Subcutaneous abdominal adipose tissue (tissue), 5 donors: Measurements from ENCODE around the gene SOX1.

Source experiments
- H3K27ac ChIP-seq: one replicate; pipeline ENCODE4 v1.7.0; 2013; ENCODE audit warnings: low read depth, mild to moderate bottlenecking, inconsistent platforms, low read length, moderate library complexity
- H3K27me3 ChIP-seq, 5 donors: one replicate each; pipeline ENCODE4 v1.7.0; 2013; ENCODE audit warnings: low read length in 5 of 5, inconsistent platforms in 1 of 5; ENCODE audit not compliant: control insufficient read depth in 5 of 5, insufficient read depth in 4 of 5
- H3K36me3 ChIP-seq, 5 donors: one replicate each; pipeline ENCODE4 v1.7.0; 2013; ENCODE audit warnings: low read length in 5 of 5; ENCODE audit not compliant: control insufficient read depth in 5 of 5, insufficient read depth in 5 of 5
- H3K4me1 ChIP-seq, 5 donors: one replicate each; pipeline ENCODE4 v1.7.0; 2013; ENCODE audit warnings: low read length in 5 of 5, mild to moderate bottlenecking in 3 of 5, moderate library complexity in 1 of 5; ENCODE audit not compliant: control insufficient read depth in 5 of 5, insufficient read depth in 5 of 5
- H3K4me3 ChIP-seq, 5 donors: one replicate each; pipeline ENCODE4 v1.7.0; 2013; ENCODE audit warnings: low read length in 5 of 5, low read depth in 1 of 5
- H3K9ac ChIP-seq, 5 donors: one replicate each; pipeline ENCODE4 v1.7.0; 2013; ENCODE audit warnings: low read length in 5 of 5, mild to moderate bottlenecking in 4 of 5, moderate library complexity in 3 of 5
- H3K9me3 ChIP-seq, 5 donors: one replicate each; pipeline ENCODE4 v1.7.0; 2013; ENCODE audit warnings: low read length in 5 of 5; ENCODE audit not compliant: control insufficient read depth in 5 of 5
- donor health status: healthy.
- donor health status: healthy.
- donor health status: healthy.
- donor health status: healthy.
- donor health status: healthy.

Gene SOX1

DNA sequence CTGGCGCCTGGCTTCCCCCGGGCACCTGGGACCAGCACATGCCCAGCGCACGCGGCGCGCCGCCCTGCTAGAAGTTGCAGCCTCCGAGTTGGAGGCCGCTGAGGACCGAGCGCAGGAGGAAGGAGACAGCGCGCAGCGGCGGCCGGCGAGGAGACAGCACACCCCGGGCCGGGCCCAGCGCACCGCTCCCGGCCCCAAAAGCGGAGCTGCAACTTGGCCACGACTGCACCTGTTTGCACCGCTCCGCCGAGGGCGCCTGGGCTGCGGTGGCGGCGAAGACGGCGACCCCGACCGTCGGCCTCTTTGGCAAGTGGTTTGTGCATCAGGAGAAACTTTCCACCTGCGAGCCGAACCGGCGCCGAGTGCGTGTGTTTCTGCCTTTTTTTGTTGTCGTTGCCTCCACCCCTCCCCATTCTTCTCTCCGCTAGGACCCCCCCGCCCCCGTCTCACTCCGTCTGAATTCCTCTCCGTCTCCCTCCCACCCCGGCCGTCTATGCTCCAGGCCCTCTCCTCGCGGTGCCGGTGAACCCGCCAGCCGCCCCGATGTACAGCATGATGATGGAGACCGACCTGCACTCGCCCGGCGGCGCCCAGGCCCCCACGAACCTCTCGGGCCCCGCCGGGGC lies at the start of gene SOX1:
Gene SOX1, plus strand, starts transcription at position 34 of the 626 bp plus-strand sequence. Its CDS starts 510 bp downstream, at position 544.
- Histone ChIP-seq H3K9ac (no peak within 1 kb of the TSS), H3K9me3 (no peaks in the 10 kb centered on the region), H3K27ac (no peak within 1 kb of the TSS), H3K4me1 (peaks cover 0 to 23% (median 9%) of the 10 kb centered on the region in 5 donors), H3K36me3 (no peaks in the 10 kb centered on the region), H3K4me3 (peak within 1 kb of the TSS in 4 of 5 donors; percentile 32 to 45 (median 40)), H3K27me3 (peaks cover 41 to 68% (median 64%) of the 10 kb centered on the region in 5 donors)

DNA sequence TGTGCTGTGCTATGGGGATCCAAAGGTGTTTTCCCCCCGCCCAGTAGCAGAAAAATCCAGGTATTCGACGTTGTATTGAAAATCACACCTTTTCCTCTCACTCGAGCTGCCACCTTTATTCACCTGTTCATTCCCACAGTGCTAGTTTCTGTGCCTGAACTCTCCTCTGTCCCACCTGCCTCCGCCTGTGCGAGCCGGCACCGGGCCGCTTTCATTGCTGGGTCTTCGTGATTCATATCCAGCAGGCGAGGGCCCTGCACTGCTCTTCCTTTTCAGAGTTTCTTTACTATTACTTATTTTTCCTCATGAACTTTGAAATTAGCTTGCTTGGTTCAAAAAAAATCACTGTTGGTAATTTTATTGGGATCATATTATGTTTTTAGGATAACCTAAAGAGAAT lies 42.4 kb upstream of the SOX1 start:
- H3K9ac ChIP-seq, result no peak overlapping the region
- no peaks in the 10 kb centered on the region for H3K4me1 ChIP-seq
- H3K9me3 ChIP-seq, result peaks cover 0 to 14% (median 7%) of the 10 kb centered on the region in 5 donors
- no peaks in the 10 kb centered on the region for H3K36me3 ChIP-seq
- no peak overlapping the region for H3K27ac ChIP-seq
- H3K27me3 ChIP-seq, result peaks cover 3 to 31% (median 16%) of the 10 kb centered on the region in 5 donors
- no peak overlapping the region for H3K4me3 ChIP-seq

DNA sequence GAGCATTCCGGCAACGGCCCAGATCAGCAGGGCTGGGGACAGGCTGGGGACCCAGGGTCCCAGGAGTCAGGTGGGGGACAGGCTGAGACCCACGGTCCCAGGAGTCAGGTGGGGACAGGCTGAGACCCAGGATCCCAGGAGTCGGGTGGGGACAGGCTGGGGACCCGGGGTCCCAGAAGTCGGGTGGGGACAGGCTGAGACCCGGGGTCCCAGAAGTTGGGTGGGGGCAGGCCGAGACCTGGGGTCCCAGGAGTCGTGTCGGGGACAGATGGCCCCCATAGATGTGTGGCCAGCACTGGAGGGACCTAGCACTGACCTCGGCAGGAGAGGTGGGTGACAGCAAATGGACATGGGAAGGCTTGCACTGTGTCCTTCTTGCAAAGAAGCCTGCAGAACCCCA lies 39.7 kb upstream of the SOX1 start:
- H3K27me3 ChIP-seq, result peaks cover 8 to 37% (median 18%) of the 10 kb centered on the region in 5 donors
- H3K27ac ChIP-seq, result no peak overlapping the region
- H3K4me1 ChIP-seq, result no peaks in the 10 kb centered on the region
- H3K9me3 ChIP-seq, result no peaks in the 10 kb centered on the region
- H3K9ac ChIP-seq, result no peak overlapping the region
- H3K4me3 ChIP-seq, result no peak overlapping the region
- H3K36me3 ChIP-seq, result no peaks in the 10 kb centered on the region

DNA sequence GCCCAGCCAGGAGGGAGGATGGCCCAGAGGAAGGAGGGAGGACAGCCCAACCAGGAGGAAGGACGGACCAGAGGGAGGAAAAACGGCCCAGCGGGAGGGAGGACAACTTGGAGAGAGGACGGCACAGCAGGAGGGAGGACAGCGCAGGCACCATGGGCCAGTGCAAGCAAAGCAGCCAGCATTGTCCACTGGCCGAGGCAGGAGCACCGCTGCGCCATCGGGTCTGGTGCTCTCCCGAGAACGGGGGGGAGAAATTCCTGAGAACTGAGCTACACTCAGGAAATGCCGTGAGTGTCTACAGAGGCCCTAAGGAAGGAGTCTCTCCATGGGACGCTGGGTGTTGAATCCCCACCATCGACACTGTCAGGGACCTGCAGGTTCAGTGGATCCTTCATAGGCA lies 38.5 kb upstream of the SOX1 start:
- H3K4me3 ChIP-seq, result no peak overlapping the region

DNA sequence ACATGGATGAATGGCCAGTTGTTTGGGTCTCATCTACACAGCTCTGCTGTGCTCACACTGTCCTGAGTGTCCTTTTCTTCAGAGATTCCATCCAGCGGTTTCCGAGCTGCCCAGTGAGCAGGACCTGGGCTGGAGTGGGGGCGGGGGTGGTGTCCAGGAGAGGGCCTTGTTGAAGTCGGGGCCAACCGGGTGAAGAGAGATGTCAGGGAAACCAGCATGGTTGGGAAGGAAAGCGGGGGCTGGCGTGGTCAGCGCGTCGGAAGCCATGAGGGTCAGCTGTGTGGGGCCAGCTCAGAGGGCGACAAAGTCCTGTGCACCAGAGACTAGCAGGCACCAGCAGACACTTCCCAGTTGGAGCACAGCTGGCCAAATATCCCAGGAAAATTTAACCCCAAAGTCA lies 37.8 kb upstream of the SOX1 start:
- H3K4me3 ChIP-seq, result no peak overlapping the region
- H3K9me3 ChIP-seq, result no peaks in the 10 kb centered on the region
- no peak overlapping the region for H3K27ac ChIP-seq
- H3K36me3 ChIP-seq, result no peaks in the 10 kb centered on the region
- H3K27me3 ChIP-seq, result peaks cover 8 to 37% (median 18%) of the 10 kb centered on the region in 5 donors
- H3K9ac ChIP-seq, result no peak overlapping the region
- H3K4me1 ChIP-seq, result peaks cover 0 to 2% (median 0%) of the 10 kb centered on the region in 5 donors

More for the DNA sequence above, 38.5 kb upstream of the SOX1 start:
- no peaks in the 10 kb centered on the region for H3K36me3 ChIP-seq
- peaks cover 8 to 37% (median 18%) of the 10 kb centered on the region in 5 donors for H3K27me3 ChIP-seq
- no peaks in the 10 kb centered on the region for H3K4me1 ChIP-seq
- no peaks in the 10 kb centered on the region for H3K9me3 ChIP-seq
- H3K27ac ChIP-seq, result no peak overlapping the region
- H3K9ac ChIP-seq, result no peak overlapping the region

DNA sequence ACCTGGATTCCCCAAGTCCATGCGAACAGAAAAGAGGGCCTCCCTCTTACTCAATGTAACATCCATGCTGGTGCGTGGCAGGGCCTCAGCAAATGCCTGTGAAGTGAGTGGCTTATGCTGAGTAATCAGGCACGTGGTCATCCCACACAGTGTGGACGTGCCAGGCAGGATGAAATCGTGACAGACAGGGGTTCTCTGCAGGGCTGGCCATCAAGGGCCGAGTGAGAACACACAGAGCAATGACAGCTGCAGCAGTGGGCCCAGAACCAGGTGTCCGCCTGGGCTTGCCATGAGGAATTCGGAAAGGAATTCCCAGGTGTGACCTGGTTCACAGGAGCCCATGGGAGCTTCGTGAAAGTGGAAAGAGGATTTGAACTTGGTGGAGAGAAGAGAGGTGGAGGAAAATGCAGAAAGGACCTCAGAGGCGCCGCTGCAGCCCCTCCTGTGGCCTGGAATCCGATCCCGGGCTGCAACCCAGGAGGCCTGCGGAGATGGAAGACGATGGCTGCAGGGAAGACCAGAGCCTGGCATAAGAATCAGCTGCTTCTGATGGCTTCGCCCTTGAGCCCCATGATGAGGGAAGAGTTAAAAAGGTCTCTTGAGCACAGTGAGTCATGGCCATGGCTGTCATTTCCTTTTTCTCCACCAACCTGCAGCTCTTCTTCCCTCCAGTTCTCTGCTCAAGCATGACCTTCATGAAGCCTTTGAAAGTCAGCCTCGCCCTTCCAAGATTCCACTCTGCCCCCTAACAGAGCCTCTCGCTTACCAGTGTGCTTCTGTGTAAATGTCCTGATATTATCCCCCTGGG lies 34.6 kb upstream of the SOX1 start:
- peaks cover 0 to 5% (median 4%) of the 10 kb centered on the region in 5 donors for H3K4me1 ChIP-seq
- H3K27me3 ChIP-seq, result peaks cover 5 to 20% (median 13%) of the 10 kb centered on the region in 5 donors
- no peaks in the 10 kb centered on the region for H3K9me3 ChIP-seq
- H3K27ac ChIP-seq, result no peak overlapping the region
- no peak overlapping the region for H3K4me3 ChIP-seq
- H3K9ac ChIP-seq, result no peak overlapping the region
- no peaks in the 10 kb centered on the region for H3K36me3 ChIP-seq

DNA sequence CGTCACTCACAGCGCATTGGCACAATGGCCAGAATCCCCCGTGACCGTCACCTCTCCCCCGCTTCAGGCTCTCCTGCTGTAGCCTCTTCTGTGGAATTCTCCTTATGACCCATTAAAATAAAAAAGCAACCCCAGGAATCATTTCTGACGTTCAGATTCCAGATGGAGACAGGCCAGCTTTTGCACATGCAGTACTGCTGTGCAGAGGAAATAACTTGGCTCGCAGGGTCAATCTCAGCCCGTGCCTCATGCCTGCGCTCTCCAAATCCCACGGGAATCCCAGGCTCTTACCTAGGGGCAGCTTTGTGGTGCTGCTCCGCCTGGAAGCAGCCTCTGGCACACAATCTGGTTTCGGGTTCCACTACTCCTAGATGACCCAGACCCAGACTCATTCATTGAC lies 32.7 kb upstream of the SOX1 start:
- no peak overlapping the region for H3K9ac ChIP-seq
- H3K27me3 ChIP-seq, result peaks cover 8 to 24% (median 10%) of the 10 kb centered on the region in 5 donors
- no peaks in the 10 kb centered on the region for H3K36me3 ChIP-seq
- no peak overlapping the region for H3K4me3 ChIP-seq
- H3K27ac ChIP-seq, result no peak overlapping the region
- H3K4me1 ChIP-seq, result peaks cover 0 to 5% (median 4%) of the 10 kb centered on the region in 5 donors
- H3K9me3 ChIP-seq, result no peaks in the 10 kb centered on the region

DNA sequence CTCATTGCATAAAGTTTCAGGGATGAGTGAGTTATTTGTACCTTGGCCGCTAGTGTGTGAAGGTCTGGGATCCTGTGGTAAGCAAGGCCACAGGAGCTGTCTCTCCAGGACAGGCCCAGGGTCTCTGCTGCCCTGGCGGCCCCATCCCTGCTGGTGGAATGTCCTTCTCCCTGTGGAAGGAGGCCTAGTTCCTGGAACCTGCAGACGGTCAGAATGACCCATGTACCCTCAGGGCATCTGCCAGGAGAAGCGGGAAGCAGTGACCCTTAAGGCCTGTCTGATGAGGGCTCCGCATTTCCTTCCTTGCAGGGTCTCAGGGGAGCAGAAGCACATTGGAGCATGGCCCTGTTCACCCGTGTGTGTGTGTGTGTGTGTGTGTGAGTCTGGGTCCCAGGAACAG lies 32.1 kb upstream of the SOX1 start:
- no peak overlapping the region for H3K4me3 ChIP-seq
- H3K27ac ChIP-seq, result no peak overlapping the region
- H3K9me3 ChIP-seq, result no peaks in the 10 kb centered on the region
- H3K27me3 ChIP-seq, result peaks cover 10 to 25% (median 13%) of the 10 kb centered on the region in 5 donors
- no peak overlapping the region for H3K9ac ChIP-seq
- no peaks in the 10 kb centered on the region for H3K36me3 ChIP-seq
- peaks cover 0 to 5% (median 4%) of the 10 kb centered on the region in 5 donors for H3K4me1 ChIP-seq

DNA sequence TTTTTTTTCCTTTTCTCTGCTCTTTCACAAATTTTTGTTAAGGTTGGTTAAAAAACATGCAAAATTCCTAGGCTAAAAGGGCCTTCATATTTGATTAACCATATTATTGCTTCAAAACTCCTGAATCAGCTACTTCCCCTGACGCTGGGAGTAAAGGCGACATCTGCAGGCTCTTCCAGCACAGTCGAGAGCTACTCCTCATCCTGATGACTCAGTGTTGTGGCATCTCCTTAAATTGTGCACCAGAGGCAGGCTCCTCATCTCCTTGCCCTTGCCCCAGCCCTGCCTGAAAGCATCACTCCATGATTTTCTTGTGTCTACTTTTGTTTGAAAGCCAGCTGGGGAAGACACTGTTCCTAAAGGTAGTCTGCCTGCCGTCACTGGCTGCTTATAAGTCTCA lies 24.5 kb upstream of the SOX1 start:
- Histone ChIP-seq H3K9ac (no peak overlapping the region), H3K4me3 (no peak overlapping the region), H3K27me3 (peaks cover 7 to 28% (median 12%) of the 10 kb centered on the region in 5 donors), H3K36me3 (no peaks in the 10 kb centered on the region), H3K27ac (no peak overlapping the region), H3K4me1 (peaks cover 0 to 1% (median 0%) of the 10 kb centered on the region in 5 donors), H3K9me3 (peaks cover 4 to 24% (median 21%) of the 10 kb centered on the region in 5 donors)

DNA sequence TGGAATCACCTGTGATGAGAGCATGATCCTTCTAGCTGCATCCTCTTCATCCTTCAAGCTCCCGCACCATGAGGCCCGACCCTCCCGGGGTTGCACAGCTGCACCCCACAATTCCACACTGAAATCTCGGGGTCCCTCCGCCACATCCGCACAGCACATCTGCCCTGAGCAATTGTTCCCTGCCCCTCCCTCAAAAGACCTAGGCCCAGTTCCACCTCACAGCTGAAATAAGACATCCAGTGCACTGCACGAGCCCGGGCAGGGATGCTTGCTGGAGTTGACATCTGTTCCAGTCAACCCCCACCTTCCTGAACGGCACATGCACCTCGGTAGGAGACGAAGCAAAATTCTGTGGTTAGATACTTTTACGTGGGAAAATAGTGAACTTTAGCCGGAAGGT lies 14.7 kb upstream of the SOX1 start:
- H3K27ac ChIP-seq, result no peak overlapping the region
- no peaks in the 10 kb centered on the region for H3K36me3 ChIP-seq
- no peak overlapping the region for H3K4me3 ChIP-seq
- H3K4me1 ChIP-seq, result peaks cover 0 to 15% (median 4%) of the 10 kb centered on the region in 5 donors
- peaks cover 0 to 6% (median 2%) of the 10 kb centered on the region in 5 donors for H3K9me3 ChIP-seq
- H3K9ac ChIP-seq, result no peak overlapping the region
- H3K27me3 ChIP-seq, result peaks cover 39 to 75% (median 69%) of the 10 kb centered on the region in 5 donors
